ENCODE results near the gene PTPRN2.

GRCh38 chr7:157816086-157816485 is 771.5 kb downstream of the PTPRN2 start:
- TF ChIP-seq POLR2A (IDR thresholded peaks at IDR 0.05; ENCODE audit: borderline replicate concordance, extremely low read depth, insufficient read depth, insufficient read length) (no peak), RAD21 (IDR thresholded peaks at IDR 0.05; ENCODE audit: low read depth) (no peak), POLR2AphosphoS5 (IDR thresholded peaks at IDR 0.05; ENCODE audit: low read depth, low read length) (no peak), REST (IDR thresholded peaks at IDR 0.05; ENCODE audit: low read depth) (no peak), JUND (IDR thresholded peaks at IDR 0.05) (no peak), SIN3A (IDR thresholded peaks at IDR 0.05; ENCODE audit: low read depth) (no peak), YY1 (IDR thresholded peaks at IDR 0.05; ENCODE audit: extremely low read depth, insufficient replicate concordance, low read depth, low read length) (no peak)
- TF ChIP-seq, protein P1, sequence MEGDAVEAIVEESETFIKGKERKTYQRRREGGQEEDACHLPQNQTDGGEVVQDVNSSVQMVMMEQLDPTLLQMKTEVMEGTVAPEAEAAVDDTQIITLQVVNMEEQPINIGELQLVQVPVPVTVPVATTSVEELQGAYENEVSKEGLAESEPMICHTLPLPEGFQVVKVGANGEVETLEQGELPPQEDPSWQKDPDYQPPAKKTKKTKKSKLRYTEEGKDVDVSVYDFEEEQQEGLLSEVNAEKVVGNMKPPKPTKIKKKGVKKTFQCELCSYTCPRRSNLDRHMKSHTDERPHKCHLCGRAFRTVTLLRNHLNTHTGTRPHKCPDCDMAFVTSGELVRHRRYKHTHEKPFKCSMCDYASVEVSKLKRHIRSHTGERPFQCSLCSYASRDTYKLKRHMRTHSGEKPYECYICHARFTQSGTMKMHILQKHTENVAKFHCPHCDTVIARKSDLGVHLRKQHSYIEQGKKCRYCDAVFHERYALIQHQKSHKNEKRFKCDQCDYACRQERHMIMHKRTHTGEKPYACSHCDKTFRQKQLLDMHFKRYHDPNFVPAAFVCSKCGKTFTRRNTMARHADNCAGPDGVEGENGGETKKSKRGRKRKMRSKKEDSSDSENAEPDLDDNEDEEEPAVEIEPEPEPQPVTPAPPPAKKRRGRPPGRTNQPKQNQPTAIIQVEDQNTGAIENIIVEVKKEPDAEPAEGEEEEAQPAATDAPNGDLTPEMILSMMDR (IDR thresholded peaks at IDR 0.05 in 2 of 3, conservative IDR thresholded peaks at IDR 0.05 in 1 of 3; ENCODE audit: borderline replicate concordance in 1 of 3, insufficient read depth in 1 of 3, low read depth in 2 of 3, low read length in 2 of 3), result no peak
- TF ChIP-seq, protein P2, sequence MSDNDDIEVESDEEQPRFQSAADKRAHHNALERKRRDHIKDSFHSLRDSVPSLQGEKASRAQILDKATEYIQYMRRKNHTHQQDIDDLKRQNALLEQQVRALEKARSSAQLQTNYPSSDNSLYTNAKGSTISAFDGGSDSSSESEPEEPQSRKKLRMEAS (IDR thresholded peaks at IDR 0.05), result no peak
- TF ChIP-seq, protein P3, sequence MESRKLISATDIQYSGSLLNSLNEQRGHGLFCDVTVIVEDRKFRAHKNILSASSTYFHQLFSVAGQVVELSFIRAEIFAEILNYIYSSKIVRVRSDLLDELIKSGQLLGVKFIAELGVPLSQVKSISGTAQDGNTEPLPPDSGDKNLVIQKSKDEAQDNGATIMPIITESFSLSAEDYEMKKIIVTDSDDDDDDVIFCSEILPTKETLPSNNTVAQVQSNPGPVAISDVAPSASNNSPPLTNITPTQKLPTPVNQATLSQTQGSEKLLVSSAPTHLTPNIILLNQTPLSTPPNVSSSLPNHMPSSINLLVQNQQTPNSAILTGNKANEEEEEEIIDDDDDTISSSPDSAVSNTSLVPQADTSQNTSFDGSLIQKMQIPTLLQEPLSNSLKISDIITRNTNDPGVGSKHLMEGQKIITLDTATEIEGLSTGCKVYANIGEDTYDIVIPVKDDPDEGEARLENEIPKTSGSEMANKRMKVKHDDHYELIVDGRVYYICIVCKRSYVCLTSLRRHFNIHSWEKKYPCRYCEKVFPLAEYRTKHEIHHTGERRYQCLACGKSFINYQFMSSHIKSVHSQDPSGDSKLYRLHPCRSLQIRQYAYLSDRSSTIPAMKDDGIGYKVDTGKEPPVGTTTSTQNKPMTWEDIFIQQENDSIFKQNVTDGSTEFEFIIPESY (IDR thresholded peaks at IDR 0.05; ENCODE audit: extremely low read depth, insufficient replicate concordance, low read length), result no peak
